Sigmoid colon (tissue), 7 donors: ENCODE measurements around the gene SARM1. TPM values are rescaled to one million over a fixed set of nuclear protein-coding genes. Genes with fewer than 3 reads are reported as not detected.

Source experiments
- DNase-seq: peaks from one replicate; pipeline ENCODE4 v3.0.0-alpha.2; 2019
- H3K27ac ChIP-seq, 4 donors: fragments of 200-600 bp; sonication (generic); one replicate each; pipeline ENCODE4 v1.5.1; 2016 to 2019; ENCODE audit warnings: mild to moderate bottlenecking in 1 of 4
- H3K27me3 ChIP-seq, 3 donors: fragments of 200-600 bp; sonication (generic); one replicate each; pipeline ENCODE4 v1.5.1; 2019; ENCODE audit warnings: mild to moderate bottlenecking in 1 of 3
- H3K36me3 ChIP-seq, 4 donors: fragments of 200-600 bp; sonication (generic); one replicate each; pipeline ENCODE4 v1.5.1; 2016 to 2019
- H3K4me1 ChIP-seq, 4 donors: fragments of 200-600 bp; sonication (generic); one replicate each; pipeline ENCODE4 v1.5.1; 2017 to 2019
- H3K4me3 ChIP-seq, 4 donors: fragments of 200-600 bp; sonication (generic); one replicate each; pipeline ENCODE4 v1.5.1; 2017 to 2019; ENCODE audit warnings: mild to moderate bottlenecking in 2 of 4, moderate library complexity in 1 of 4
- H3K9me3 ChIP-seq, 4 donors: fragments of 200-600 bp in 3 of 4; sonication (generic) in 3 of 4; one replicate each; pipeline versions ENCODE4 v1.5.1 to v1.6.1; 2013 to 2019
- CTCF ChIP-seq, 4 experiments: fragments of 450-650 bp in 3 of 4; fragments of 200-600 bp in 1 of 4; IDR thresholded peaks; one replicate each; pipeline ENCODE4 v1.5.1; 2016 to 2019; ENCODE audit warnings: antibody characterized with exemption in 4 of 4, mild to moderate bottlenecking in 3 of 4, moderate library complexity in 2 of 4
- EP300 ChIP-seq, 4 donors: sonication (generic); formaldehyde crosslinking; IDR thresholded peaks; one replicate each; pipeline ENCODE4 v1.6.1; 2017; ENCODE audit warnings: antibody characterized with exemption in 4 of 4
- POLR2A ChIP-seq, 2 donors: fragments of 450-650 bp; IDR thresholded peaks; one replicate each; pipeline ENCODE4 v1.6.1; 2016; ENCODE audit warnings: antibody characterized with exemption in 2 of 2, mild to moderate bottlenecking in 2 of 2, moderate library complexity in 2 of 2
- POLR2AphosphoS5 ChIP-seq, 4 donors: sonication (generic); formaldehyde crosslinking; IDR thresholded peaks; one replicate each; pipeline ENCODE4 v1.6.1; 2017; ENCODE audit warnings: antibody characterized with exemption in 4 of 4
- WGBS, 2 donors: extraction: QIAGEN DNeasy Blood & Tissue Kit; methylation state at CpG; one replicate each; pipeline ENCODE4 v1.1.7; 2013; 5-methylcytosine and 5-hydroxymethylcytosine counted together
- intact Hi-C: fragments of 100-400 bp; cut with DNase I; formaldehyde crosslinking; loops from one replicate; pipeline ENCODE4 v1.15.1; 2023
- polyA plus RNA-seq, 3 donors: library from polyadenylated mRNA; stranded (reverse); fragments of 200-250 nt; gene quantifications; one replicate each; pipeline ENCODE4 v1.2.3, GENCODE V29; 2013
- total RNA-seq, 4 donors: library from RNA; depleted of rRNA; stranded (reverse); fragments of >200 nt; gene quantifications; one replicate each; pipeline ENCODE4 v1.1.0, GENCODE V29; 2016
- donor health status: healthy with polysubstance abuse.
- donor health status: Bipolar disorder and iron deficiency.
- donor health status: healthy.

Gene SARM1
- total and polyA plus RNA-seq, 7 donors, result 3.5 to 13.3 (median 8.6) TPM

GRCh38 chr17:28331891-28332420 is 39.5 kb upstream of the SARM1 start:
- H3K4me3 ChIP-seq, result no peak overlapping the region
- 78 to 90% methylated on average over 6 of the region's 6 CpGs for WGBS, 2 donors
- no peaks in the 10 kb centered on the region for H3K27me3 ChIP-seq
- H3K4me1 ChIP-seq, result peaks cover 0 to 34% (median 29%) of the 10 kb centered on the region in 4 donors
- H3K36me3 ChIP-seq, result peaks cover 19 to 54% (median 31%) of the 10 kb centered on the region in 4 donors
- no peaks in the 10 kb centered on the region for H3K9me3 ChIP-seq
- H3K27ac ChIP-seq, result no peak overlapping the region
- TF ChIP-seq POLR2A (IDR thresholded peaks at IDR 0.05) (no peak), EP300 (IDR thresholded peaks at IDR 0.05) (no peak), POLR2AphosphoS5 (IDR thresholded peaks at IDR 0.05) (no peak), CTCF (IDR thresholded peaks at IDR 0.05) (no peak)
- intact Hi-C loops, result no loop called here
- DNase-seq, result peak; percentile 15

- intact Hi-C loops, result no loop called here
- Histone ChIP-seq H3K27ac (no peak overlapping the region), H3K4me3 (no peak overlapping the region), H3K9me3 (no peaks in the 10 kb centered on the region), H3K4me1 (peaks cover 0 to 44% (median 41%) of the 10 kb centered on the region in 4 donors), H3K36me3 (peaks cover 19 to 41% (median 29%) of the 10 kb centered on the region in 4 donors), H3K27me3 (no peaks in the 10 kb centered on the region)
- TF ChIP-seq EP300 (IDR thresholded peaks at IDR 0.05), result no peak
- TF ChIP-seq POLR2A (IDR thresholded peaks at IDR 0.05), result no peak
- no peak for TF ChIP-seq POLR2AphosphoS5 (IDR thresholded peaks at IDR 0.05)
- no peak for TF ChIP-seq CTCF (IDR thresholded peaks at IDR 0.05)
- WGBS, 2 donors, result 71 to 75% methylated on average over 1 of the region's 1 CpG
- peak; percentile 55 for DNase-seq
These were observed 38.3 kb upstream of the SARM1 start for GRCh38 chr17:28333083-28333746.

GRCh38 chr17:28334171-28334570 is 37.3 kb upstream of the SARM1 start:
- Histone ChIP-seq H3K9me3 (no peaks in the 10 kb centered on the region), H3K27ac (peak overlapping the region in 2 of 4 donors; percentile 93 to 95), H3K4me3 (peak overlapping the region; percentile 72 to 99 (median 81)), H3K27me3 (no peaks in the 10 kb centered on the region), H3K4me1 (peaks cover 0 to 48% (median 41%) of the 10 kb centered on the region in 4 donors), H3K36me3 (peaks cover 16 to 32% (median 24%) of the 10 kb centered on the region in 4 donors)
- intact Hi-C loops, result loop anchor here (2.0 kb wide), 1 partner anchor 15 kb away; the partner anchor contains the start of gene TMEM97
- DNase-seq, result peak; percentile 15
- WGBS, 2 donors, result 64 to 69% methylated on average over 6 of the region's 6 CpGs
- TF ChIP-seq EP300 (IDR thresholded peaks at IDR 0.05) (no peak), POLR2A (IDR thresholded peaks at IDR 0.05) (no peak), POLR2AphosphoS5 (IDR thresholded peaks at IDR 0.05) (no peak), CTCF (IDR thresholded peaks at IDR 0.05) (no peak)

- intact Hi-C loops, result loop anchor here (1.0 to 5.0 kb wide), 3 partner anchors 16 to 618 kb away; partner anchors contain the start of genes PHF12, POLDIP2 and TMEM97
- peaks cover 12 to 29% (median 23%) of the 10 kb centered on the region in 4 donors for H3K36me3 ChIP-seq
- peak; percentile 47 for DNase-seq
- WGBS, 2 donors, result 6 to 11% methylated on average over 18 of the region's 18 CpGs
- H3K4me3 ChIP-seq, result peak overlapping the region; percentile 72 to 99 (median 81)
- H3K27me3 ChIP-seq, result no peaks in the 10 kb centered on the region
- H3K4me1 ChIP-seq, result peaks cover 0 to 48% (median 41%) of the 10 kb centered on the region in 4 donors
- no peaks in the 10 kb centered on the region for H3K9me3 ChIP-seq
- peak overlapping the region; percentile 85 to 95 (median 93) for H3K27ac ChIP-seq
- no peak for TF ChIP-seq CTCF (IDR thresholded peaks at IDR 0.05)
- no peak for TF ChIP-seq EP300 (IDR thresholded peaks at IDR 0.05)
These were observed 36.8 kb upstream of the SARM1 start for GRCh38 chr17:28334666-28335200.
